ENCODE data around the gene TOM1.

Gene TOM1

GRCh38 chr22:35307892-35308291 lies 8.2 kb downstream of the TOM1 start:
- DNase-seq = no peak

GRCh38 chr22:35308480-35309021 lies 8.9 kb downstream of the TOM1 start:
- peak in 2 of 6 experiments; percentile 15 to 39 for DNase-seq

GRCh38 chr22:35310556-35311550 lies 11.2 kb downstream of the TOM1 start:
- DNase-seq = no peak

GRCh38 chr22:35311551-35311999 lies 11.9 kb downstream of the TOM1 start:
- DNase-seq = no peak

GRCh38 chr22:35312198-35313059 lies 12.7 kb downstream of the TOM1 start:
- DNase-seq = no peak

GRCh38 chr22:35313311-35314121 lies 13.8 kb downstream of the TOM1 start:
- no peak for DNase-seq

GRCh38 chr22:35314161-35314942 lies 14.7 kb downstream of the TOM1 start:
- DNase-seq = no peak

GRCh38 chr22:35315141-35315854 lies 15.6 kb downstream of the TOM1 start:
- DNase-seq = no peak

- DNase-seq = peak in 1 of 6 experiments; percentile 19
Measured at GRCh38 chr22:35315855-35316745, 16.4 kb downstream of the TOM1 start.

GRCh38 chr22:35316751-35317150 lies 17.1 kb downstream of the TOM1 start:
- no peak for DNase-seq

GRCh38 chr22:35317680-35318290 lies 18.1 kb downstream of the TOM1 start:
- no peak for DNase-seq

GRCh38 chr22:35318346-35319215 lies 18.9 kb downstream of the TOM1 start:
- DNase-seq = no peak

GRCh38 chr22:35319244-35319985 lies 19.7 kb downstream of the TOM1 start:
- DNase-seq = no peak

GRCh38 chr22:35322126-35322525 lies 22.4 kb downstream of the TOM1 start:
- DNase-seq = no peak

GRCh38 chr22:35322893-35323292 lies 23.2 kb downstream of the TOM1 start:
- DNase-seq = no peak

GRCh38 chr22:35323305-35323704 lies 23.6 kb downstream of the TOM1 start:
- no peak for DNase-seq

- no peak for DNase-seq
Measured at GRCh38 chr22:35324067-35324466, 24.4 kb downstream of the TOM1 start.

Data from stimulated activated naive CD4-positive, alpha-beta T cell (primary cell).